ENCODE measurements around the gene DPH1. TPM values are rescaled to one million over a fixed set of nuclear protein-coding genes. Genes with fewer than 3 reads are reported as not detected.

The DPH1 gene
- polyA plus RNA-seq (2011; rRNA removed) (25.5 and 33.0 TPM in 2 replicates), polyA plus RNA-seq (2017; fragmentation: RNase III; extraction: RNeasy Plus Mini Kit Qiagen cat#74134 plus additional on column Dnase treatment) (33.6 to 42.4 TPM (median 34.4 TPM) in 3 replicates), polyA minus RNA-seq (2011; rRNA and poly(A)+ RNA removed) (52.9 and 61.5 TPM in 2 replicates)
- 44.9 and 53.6 TPM in 2 replicates for polyA plus RNA-seq (2012; cell fraction: cytosol; rRNA removed)
- 178 and 193 TPM in 2 replicates for polyA plus RNA-seq (2012; cell fraction: nucleus; rRNA removed)

GRCh38 chr17:2029911-2030778, at the start of gene DPH1:
Gene DPH1, plus strand, starts transcription at chr17:2030153. Its CDS starts 17 bp downstream, at chr17:2030170.
- ATAC-seq, result peak; percentile 83 to 93
- Histone ChIP-seq H3K27ac (peak within 1 kb of the TSS; percentile 71 to 90), H3K4me2 (peak within 1 kb of the TSS; percentile 83), H3K4me3 (peak within 1 kb of the TSS; percentile 80), H3K4me1 (peaks cover 19% of the 10 kb centered on the region), H3K9me3 (no peaks in the 10 kb centered on the region)
- ChIA-PET CTCF (interaction anchor here (0.6 to 17.0 kb wide), 14 partner anchors 12 to 441 kb away, joined by 3 to 420 read pairs (median 5); partner anchors contain the start of genes HIC1 and OVCA2), POLR2A (interaction anchor here (0.6 kb wide), 1 partner anchor 251 kb away, joined by 3 read pairs; no protein-coding TSS in a partner anchor)
- peak; percentile 91 to 99 for DNase-seq (ENCODE audit: low read depth in 1 of 2, low spot score in 1 of 2)
- 6% methylated on average over 23 of the region's 59 CpGs for WGBS (ENCODE audit: missing lambda C conversion rate)
- FAIRE-seq, result peak; percentile 100
- TF ChIP-seq CBX2 (IDR thresholded peaks at IDR 0.05; ENCODE audit: borderline replicate concordance, low read depth) (no peak), CTCF (IDR thresholded peaks at IDR 0.05) (no peak), MAFK (IDR thresholded peaks at IDR 0.05; ENCODE audit: partially characterized antibody) (no peak), JUNB (IDR thresholded peaks at IDR 0.05) (no peak), RFX5 (IDR thresholded peaks at IDR 0.05) (no peak), CEBPB (IDR thresholded peaks at IDR 0.05) (no peak), RARB (CRISPR knock-in tag; IDR thresholded peaks at IDR 0.05) (no peak), EHMT2 (IDR thresholded peaks at IDR 0.05; ENCODE audit: low read depth) (no peak), CHD4 (IDR thresholded peaks at IDR 0.05; ENCODE audit: borderline replicate concordance) (no peak), ELK1 (IDR thresholded peaks at IDR 0.05; ENCODE audit: low read depth, low read length) (no peak), TP53 (CRISPR knock-in tag; IDR thresholded peaks at IDR 0.05) (0 out of 2 replicates have a peak, but pooled peaks have one; percentile 41), REST (IDR thresholded peaks at IDR 0.05) (no peak), POLR2AphosphoS2 (conservative IDR thresholded peaks at IDR 0.05; ENCODE audit: low read length) (no peak), ZC3H11A (IDR thresholded peaks at IDR 0.05) (no peak), NR3C1 (IDR thresholded peaks at IDR 0.05) (no peak), ZSCAN20 (CRISPR knock-in tag; IDR thresholded peaks at IDR 0.05) (no peak), NPAS2 (CRISPR knock-in tag; IDR thresholded peaks at IDR 0.05; ENCODE audit: borderline replicate concordance) (peak; percentile 96), BCL3 (IDR thresholded peaks at IDR 0.05) (no peak), NFE2L2 (conservative IDR thresholded peaks at IDR 0.05; ENCODE audit: low read length) (no peak), ZNF302 (CRISPR knock-in tag; IDR thresholded peaks at IDR 0.05) (no peak), PHF8 (IDR thresholded peaks at IDR 0.05; ENCODE audit: borderline replicate concordance, low read depth) (peak; percentile 96; the same call in 1 of the 2 replicates), HES2 (IDR thresholded peaks at IDR 0.05) (no peak), ZFP36 (IDR thresholded peaks at IDR 0.05; ENCODE audit: borderline replicate concordance, partially characterized antibody) (no peak), SMC3 (IDR thresholded peaks at IDR 0.05) (no peak), CHD2 (IDR thresholded peaks at IDR 0.05; ENCODE audit: low read length, partially characterized antibody) (no peak), CBX8 (IDR thresholded peaks at IDR 0.05) (no peak), USF2 (IDR thresholded peaks at IDR 0.05) (peak; percentile 87), RAD21 (conservative IDR thresholded peaks at IDR 0.05 in 1 of 2, IDR thresholded peaks at IDR 0.05 in 1 of 2) (peak in 1 of 2 experiments; percentile 9; a peak in 3 of 5 replicates), EP300 (IDR thresholded peaks at IDR 0.05) (no peak), SREBF2 (IDR thresholded peaks at IDR 0.05) (no peak)

Data from A549 (cell line).